Measurements from ENCODE around the gene WDR49.

Gene WDR49

GRCh38 chr3:167437428-167438139 is 216.2 kb downstream of the WDR49 start:
- no peak for DNase-seq
- Histone ChIP-seq H3K27me3 (replicated peaks) (no peaks in the 10 kb centered on the region), H3K27ac (no peak overlapping the region), H3K4me3 (ENCODE audit: low read depth, low read length) (no peak overlapping the region), H3K36me3 (replicated peaks) (no peaks in the 10 kb centered on the region)
- in situ Hi-C loops (cut with HindIII; ENCODE audit: low pct_ligation_motif_present, low sequenced_read_pairs): no loop called here
- no peak for TF ChIP-seq CTCF (IDR thresholded peaks at IDR 0.05; ENCODE audit: low read depth, low read length, missing control alignments)

Measured in brain microvascular endothelial cell (primary cell).